ENCODE data around the gene KLC1.

Gene KLC1

GRCh38 chr14:103699901-103700752 is 71.1 kb downstream of the KLC1 start:
- TF ChIP-seq TAF1 (IDR thresholded peaks at IDR 0.05; ENCODE audit: low read depth) (no peak), RAD21 (IDR thresholded peaks at IDR 0.05; ENCODE audit: low read depth) (no peak), USF1 (IDR thresholded peaks at IDR 0.05) (no peak)

- no peak for TF ChIP-seq EP300 (IDR thresholded peaks at IDR 0.05; ENCODE audit: borderline replicate concordance)
- no peak for TF ChIP-seq REST (IDR thresholded peaks at IDR 0.05; ENCODE audit: low read depth)
- no peak for TF ChIP-seq YY1 (IDR thresholded peaks at IDR 0.05; ENCODE audit: low read depth)
Measured at GRCh38 chr14:103700753-103701490, 71.9 kb downstream of the KLC1 start.

GRCh38 chr14:103702095-103702494 is 73.1 kb downstream of the KLC1 start:
- TF ChIP-seq REST (IDR thresholded peaks at IDR 0.05; ENCODE audit: low read depth) (no peak), TCF12 (IDR thresholded peaks at IDR 0.05; ENCODE audit: low read depth) (no peak)

- no peak for TF ChIP-seq REST (IDR thresholded peaks at IDR 0.05; ENCODE audit: low read depth)
- no peak for TF ChIP-seq NFIC (IDR thresholded peaks at IDR 0.05)
- no peak for TF ChIP-seq RAD21 (IDR thresholded peaks at IDR 0.05; ENCODE audit: low read depth)
- no peak for TF ChIP-seq MAX (IDR thresholded peaks at IDR 0.05)
- no peak for TF ChIP-seq EGR1 (IDR thresholded peaks at IDR 0.05)
- no peak for TF ChIP-seq EP300 (IDR thresholded peaks at IDR 0.05; ENCODE audit: borderline replicate concordance)
- TF ChIP-seq TAF1 (IDR thresholded peaks at IDR 0.05; ENCODE audit: low read depth), result no peak
- no peak for TF ChIP-seq CREB1 (IDR thresholded peaks at IDR 0.05; ENCODE audit: low read depth)
- no peak for TF ChIP-seq USF1 (IDR thresholded peaks at IDR 0.05)
- no peak for TF ChIP-seq CEBPB (IDR thresholded peaks at IDR 0.05)
- TF ChIP-seq YY1 (IDR thresholded peaks at IDR 0.05; ENCODE audit: low read depth), result no peak
- no peak for TF ChIP-seq TCF12 (IDR thresholded peaks at IDR 0.05; ENCODE audit: low read depth)
- TF ChIP-seq TEAD4 (IDR thresholded peaks at IDR 0.05), result no peak
- TF ChIP-seq ZBTB7A (IDR thresholded peaks at IDR 0.05; ENCODE audit: low read depth), result no peak
- no peak for TF ChIP-seq FOXM1 (IDR thresholded peaks at IDR 0.05; ENCODE audit: borderline replicate concordance, low read depth)
Measured at GRCh38 chr14:103702497-103703432, 73.8 kb downstream of the KLC1 start.
